H9 (cell line): Measurements from ENCODE around the gene EIF3K. TPM values are rescaled to one million over a fixed set of nuclear protein-coding genes. Genes with fewer than 3 reads are reported as not detected.

ENCODE experiments used
- DNase-seq: peaks from one replicate; pipeline ENCODE4 v3.0.0-alpha.2; 2017
- H2AFZ ChIP-seq: one replicate; pipeline ENCODE4 v1.6.1; 2013; ENCODE audit warnings: mild to moderate bottlenecking, low read length, control low read depth, moderate library complexity
- H2AK5ac ChIP-seq: 2 replicates; pipeline ENCODE4 v1.6.1; 2013; ENCODE audit warnings: low read length, control low read depth, mixed read lengths; ENCODE audit not compliant: insufficient read length
- H2BK120ac ChIP-seq: one replicate; pipeline ENCODE4 v1.6.1; 2013; ENCODE audit warnings: low read depth, mild to moderate bottlenecking, low read length, control low read depth, inconsistent platforms; ENCODE audit not compliant: poor library complexity, severe bottlenecking
- H2BK12ac ChIP-seq: 2 replicates; pipeline ENCODE4 v1.6.1; 2013; ENCODE audit warnings: low read length, control low read depth, mixed read lengths, low read depth; ENCODE audit not compliant: insufficient read length
- H2BK15ac ChIP-seq: 2 replicates; pipeline ENCODE4 v1.6.1; 2013; ENCODE audit warnings: low read depth, low read length, control low read depth
- H2BK20ac ChIP-seq: one replicate; pipeline ENCODE4 v1.6.1; 2013; ENCODE audit warnings: low read depth, mild to moderate bottlenecking, low read length, control low read depth, inconsistent platforms; ENCODE audit not compliant: poor library complexity, severe bottlenecking
- H2BK5ac ChIP-seq: 2 replicates; pipeline ENCODE4 v1.6.1; 2013; ENCODE audit warnings: low read length, control low read depth, mixed read lengths; ENCODE audit not compliant: insufficient read length
- H3K14ac ChIP-seq: 2 replicates; pipeline ENCODE4 v1.6.1; 2013; ENCODE audit warnings: low read length, control low read depth; ENCODE audit not compliant: insufficient read depth
- H3K18ac ChIP-seq: 2 replicates; pipeline ENCODE4 v1.6.1; 2013; ENCODE audit warnings: low read depth, mild to moderate bottlenecking, mixed read lengths, low read length, control low read depth; ENCODE audit not compliant: insufficient read length
- H3K23ac ChIP-seq: 2 replicates; pipeline ENCODE4 v1.6.1; 2013; ENCODE audit warnings: low read length, control low read depth, mixed read lengths, low read depth; ENCODE audit not compliant: insufficient read length
- H3K23me2 ChIP-seq: 2 replicates; pipeline ENCODE4 v1.6.1; 2013; ENCODE audit warnings: low read depth, mild to moderate bottlenecking, mixed read lengths, low read length, control low read depth; ENCODE audit not compliant: insufficient read length, poor library complexity, severe bottlenecking
- H3K27ac ChIP-seq: 2 replicates; pipeline ENCODE4 v1.5.1; 2013; ENCODE audit warnings: low read length, control low read depth, mixed read lengths, low read depth; ENCODE audit not compliant: insufficient read length
- H3K27me3 ChIP-seq: 2 replicates; pipeline ENCODE4 v1.6.1; 2013; ENCODE audit warnings: low read length, control low read depth, inconsistent platforms; ENCODE audit not compliant: insufficient read depth
- H3K4ac ChIP-seq: 2 replicates; pipeline ENCODE4 v1.6.1; 2013; ENCODE audit warnings: low read depth, mild to moderate bottlenecking, control low read depth, inconsistent platforms, low read length, moderate library complexity
- H3K4me1 ChIP-seq: 2 replicates; pipeline ENCODE4 v1.6.1; 2013; ENCODE audit warnings: low read length, control low read depth, inconsistent platforms; ENCODE audit not compliant: insufficient read depth
- H3K4me2 ChIP-seq: 2 replicates; pipeline ENCODE4 v1.6.1; 2013; ENCODE audit warnings: low read length, control low read depth, mixed read lengths; ENCODE audit not compliant: insufficient read length, insufficient read depth
- H3K56ac ChIP-seq: 2 replicates; pipeline ENCODE4 v1.6.1; 2013; ENCODE audit warnings: low read depth, mild to moderate bottlenecking, mixed read lengths, low read length, control low read depth; ENCODE audit not compliant: insufficient read length
- H3K79me1 ChIP-seq: 2 replicates; pipeline ENCODE4 v1.6.1; 2013; ENCODE audit warnings: low read depth, mild to moderate bottlenecking, moderate library complexity, low read length, control low read depth, inconsistent platforms; ENCODE audit not compliant: insufficient read depth, poor library complexity, severe bottlenecking
- H3K79me2 ChIP-seq: 2 replicates; pipeline ENCODE4 v1.6.1; 2013; ENCODE audit warnings: low read length, control low read depth, inconsistent platforms; ENCODE audit not compliant: insufficient read depth
- H3K9ac ChIP-seq: 2 replicates; pipeline ENCODE4 v1.6.1; 2013; ENCODE audit warnings: low read length, control low read depth, mixed read lengths; ENCODE audit not compliant: insufficient read length; ENCODE audit errors: extremely low read depth
- H3K9me3 ChIP-seq: one replicate; pipeline ENCODE4 v1.6.1; 2013; ENCODE audit warnings: low read depth, low read length, inconsistent platforms; ENCODE audit not compliant: control insufficient read depth
- H3T11ph ChIP-seq: one replicate; pipeline ENCODE4 v1.6.1; 2013; ENCODE audit warnings: mild to moderate bottlenecking, low read length, control low read depth, inconsistent platforms
- H4K20me1 ChIP-seq: one replicate; pipeline ENCODE4 v1.6.1; 2013; ENCODE audit not compliant: control insufficient read depth, insufficient read length, insufficient read depth
- H4K5ac ChIP-seq: 2 replicates; pipeline ENCODE4 v1.6.1; 2013; ENCODE audit warnings: low read depth, mild to moderate bottlenecking, mixed read lengths, low read length, control low read depth; ENCODE audit not compliant: insufficient read length
- H4K8ac ChIP-seq: replicated peaks from 2 replicates; pipeline ENCODE4 v1.6.1; 2013; ENCODE audit warnings: low read length, control low read depth, mixed read lengths, low read depth; ENCODE audit not compliant: insufficient read length
- H4K91ac ChIP-seq: 2 replicates; pipeline ENCODE4 v1.6.1; 2013; ENCODE audit warnings: low read depth, mild to moderate bottlenecking, moderate library complexity, mixed read lengths, low read length, control low read depth; ENCODE audit not compliant: insufficient read length
- H3K27ac Mint-ChIP-seq, 3 experiments: 2 replicates in 2 of 3; 3 replicates in 1 of 3; pipeline ENCODE4 v1.8.0; 2020 to 2021; ENCODE audit warnings: mixed read lengths in 3 of 3, mild to moderate bottlenecking in 1 of 3, moderate library complexity in 1 of 3
- H3K27me3 Mint-ChIP-seq: 2 replicates; pipeline ENCODE4 v1.8.0; 2021; ENCODE audit warnings: low read depth, mild to moderate bottlenecking, moderate library complexity, mixed read lengths
- H3K36me3 Mint-ChIP-seq, 3 experiments: 2 replicates in 2 of 3; 3 replicates in 1 of 3; pipeline ENCODE4 v1.8.0; 2020 to 2021; ENCODE audit warnings: low read depth in 3 of 3, mixed read lengths in 3 of 3; ENCODE audit not compliant: insufficient read depth in 1 of 3
- H3K4me1 Mint-ChIP-seq, 2 experiments: 2 replicates each; pipeline ENCODE4 v1.8.0; 2020; ENCODE audit warnings: mixed read lengths in 2 of 2
- H3K4me3 Mint-ChIP-seq, 2 experiments: 2 replicates in 1 of 2; 3 replicates in 1 of 2; pipeline ENCODE4 v1.8.0; 2020 to 2021; ENCODE audit warnings: mild to moderate bottlenecking in 2 of 2, mixed read lengths in 2 of 2, moderate library complexity in 1 of 2
- H3K9me3 Mint-ChIP-seq, 2 experiments: 2 replicates in 1 of 2; 3 replicates in 1 of 2; pipeline ENCODE4 v1.8.0; 2020; ENCODE audit warnings: mild to moderate bottlenecking in 2 of 2, mixed read lengths in 2 of 2, moderate library complexity in 1 of 2
- WGBS: extraction: QIAGEN DNeasy Blood & Tissue Kit; methylation state at CpG from one replicate; pipeline ENCODE4 v1.1.7; 2013; ENCODE audit warnings: missing lambda C conversion rate, low lambda C conversion rate, mixed read lengths; ENCODE audit not compliant: insufficient read length; ENCODE audit errors: extremely low coverage; 5-methylcytosine and 5-hydroxymethylcytosine counted together
- total RNA-seq: library from RNA; stranded (reverse); gene quantifications from 2 replicates; pipeline ENCODE4 v1.2.1, GENCODE V29; 2021
- TF ChIP-seq, protein P1 (sequence below): fragments of 200-600 bp; sonication (generic); conservative IDR thresholded peaks from 3 replicates; pipeline ENCODE4 v1.8.0; 2021; ENCODE audit warnings: antibody characterized with exemption, mild to moderate bottlenecking

Gene EIF3K
- total RNA-seq, 1 experiment from 2014 or later, result 345 TPM

- Histone ChIP-seq H3K79me2 (peaks cover 44% of the 10 kb centered on the region; the same call in 1 of the 2 replicates), H3K23ac (no peak overlapping the region), H2BK12ac (no peak overlapping the region), H2AFZ (no peak overlapping the region), H4K20me1 (no peaks in the 10 kb centered on the region), H3K27me3 (no peaks in the 10 kb centered on the region), H4K91ac (peak overlapping the region; percentile 10), H3K9me3 (no peaks in the 10 kb centered on the region), H3K9ac (no peak overlapping the region), H3K23me2 (no peaks in the 10 kb centered on the region), H4K5ac (no peak overlapping the region), H2BK5ac (no peak overlapping the region), H3K4me2 (no peak overlapping the region), H3K18ac (peak overlapping the region; percentile 33), H3K4me1 (peaks cover 42% of the 10 kb centered on the region), H3K14ac (peak overlapping the region; percentile 70; the same call in 1 of the 2 replicates), H3K56ac (no peak overlapping the region), H3K27ac (no peak overlapping the region), H2AK5ac (no peak overlapping the region), H3K4ac (no peak overlapping the region; the same call in 1 of the 2 replicates), H4K8ac (no peak overlapping the region), H3K79me1 (no peaks in the 10 kb centered on the region), H2BK20ac (no peak overlapping the region), H3T11ph (no peak overlapping the region), H2BK120ac (no peak overlapping the region), H2BK15ac (no peak overlapping the region)
- TF ChIP-seq, protein P1, sequence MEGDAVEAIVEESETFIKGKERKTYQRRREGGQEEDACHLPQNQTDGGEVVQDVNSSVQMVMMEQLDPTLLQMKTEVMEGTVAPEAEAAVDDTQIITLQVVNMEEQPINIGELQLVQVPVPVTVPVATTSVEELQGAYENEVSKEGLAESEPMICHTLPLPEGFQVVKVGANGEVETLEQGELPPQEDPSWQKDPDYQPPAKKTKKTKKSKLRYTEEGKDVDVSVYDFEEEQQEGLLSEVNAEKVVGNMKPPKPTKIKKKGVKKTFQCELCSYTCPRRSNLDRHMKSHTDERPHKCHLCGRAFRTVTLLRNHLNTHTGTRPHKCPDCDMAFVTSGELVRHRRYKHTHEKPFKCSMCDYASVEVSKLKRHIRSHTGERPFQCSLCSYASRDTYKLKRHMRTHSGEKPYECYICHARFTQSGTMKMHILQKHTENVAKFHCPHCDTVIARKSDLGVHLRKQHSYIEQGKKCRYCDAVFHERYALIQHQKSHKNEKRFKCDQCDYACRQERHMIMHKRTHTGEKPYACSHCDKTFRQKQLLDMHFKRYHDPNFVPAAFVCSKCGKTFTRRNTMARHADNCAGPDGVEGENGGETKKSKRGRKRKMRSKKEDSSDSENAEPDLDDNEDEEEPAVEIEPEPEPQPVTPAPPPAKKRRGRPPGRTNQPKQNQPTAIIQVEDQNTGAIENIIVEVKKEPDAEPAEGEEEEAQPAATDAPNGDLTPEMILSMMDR, result no peak
- H3K27me3 Mint-ChIP-seq, result no peaks in the 10 kb centered on the region
- H3K9me3 Mint-ChIP-seq, result no peaks in the 10 kb centered on the region
- WGBS, result no CpG with 5 or more reads among the region's 22 CpGs
- H3K4me1 Mint-ChIP-seq, result peaks cover 79 to 83% of the 10 kb centered on the region in 2 experiments
- peak overlapping the region; percentile 73 to 83 (median 75); a peak in 6 of 7 replicates for H3K27ac Mint-ChIP-seq
- DNase-seq, result no peak
- H3K4me3 Mint-ChIP-seq, result peak overlapping the region in 1 of 2 experiments; percentile 21; a peak in 2 of 5 replicates
- H3K36me3 Mint-ChIP-seq, result peaks cover 6 to 9% (median 7%) of the 10 kb centered on the region in 3 experiments; a peak in 6 of 7 replicates
Measured at GRCh38 chr19:38663156-38663651, 44.2 kb downstream of the EIF3K start.
